ENCODE data around the gene CDX2.
"Not testable (repeated sequence)": the region's sequence is repeated elsewhere in the genome, so short reads cannot be mapped to it uniquely, and the experiment has no call there.

Gene CDX2

DNA sequence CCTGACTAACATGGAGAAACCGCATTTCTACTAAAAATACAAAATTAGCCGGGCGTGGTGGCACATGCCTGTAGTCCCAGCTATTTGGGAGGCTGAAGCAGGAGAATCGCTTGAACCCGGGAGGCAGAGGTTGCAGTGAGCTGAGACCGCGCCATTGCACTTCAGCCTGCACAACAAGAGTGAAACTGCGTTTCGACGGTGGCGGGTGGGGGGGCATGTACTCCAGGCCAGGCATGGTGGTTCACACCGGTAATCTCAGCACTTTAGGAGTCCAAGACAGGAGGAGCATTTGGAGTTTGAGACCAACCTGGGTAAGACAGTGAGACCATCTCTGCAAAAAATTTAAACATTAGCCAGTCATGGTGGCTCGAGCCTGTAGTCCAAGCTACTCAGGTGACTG is 4.9 kb downstream of the CDX2 start:
- not testable (repeated sequence) for DNase-seq

DNA sequence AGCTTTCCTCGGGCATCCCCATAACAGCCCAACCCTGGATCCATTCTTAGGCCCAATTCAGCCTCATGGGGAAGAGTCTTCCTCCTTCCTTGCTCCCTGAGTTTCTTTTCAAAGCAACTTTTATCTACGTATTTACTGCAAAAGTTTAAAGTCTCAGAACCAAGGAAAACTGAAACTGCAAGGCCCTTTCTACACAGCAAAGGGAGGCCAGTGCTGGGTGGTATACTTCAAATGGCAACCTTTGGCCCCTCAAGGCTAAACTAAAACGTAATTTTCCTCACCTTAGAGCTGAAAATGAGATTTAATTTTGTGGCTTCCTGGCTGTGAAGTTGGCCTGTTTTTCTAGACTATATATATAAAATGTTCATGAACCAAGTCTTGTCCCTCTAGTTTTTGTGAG is 5.6 kb downstream of the CDX2 start:
- DNase-seq = no peak

DNA sequence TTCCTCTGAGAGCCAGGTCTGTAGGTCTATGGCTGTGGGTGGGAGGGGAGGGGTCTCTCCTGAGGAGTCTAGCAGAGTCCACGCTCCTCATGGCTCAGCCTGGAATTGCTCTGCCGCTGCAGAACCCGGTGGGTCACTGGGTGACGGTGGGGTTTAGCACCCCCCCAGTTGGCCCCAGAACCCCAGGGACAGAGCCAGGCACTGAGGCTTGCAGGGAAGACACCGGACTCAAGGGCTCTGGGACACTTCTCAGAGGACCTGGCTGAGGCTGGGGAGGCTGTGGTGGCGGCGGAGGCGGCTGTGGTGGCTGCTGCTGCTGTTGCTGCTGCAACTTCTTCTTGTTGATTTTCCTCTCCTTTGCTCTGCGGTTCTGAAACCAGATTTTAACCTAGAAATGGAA is 6.1 kb downstream of the CDX2 start:
- no peak for DNase-seq

DNA sequence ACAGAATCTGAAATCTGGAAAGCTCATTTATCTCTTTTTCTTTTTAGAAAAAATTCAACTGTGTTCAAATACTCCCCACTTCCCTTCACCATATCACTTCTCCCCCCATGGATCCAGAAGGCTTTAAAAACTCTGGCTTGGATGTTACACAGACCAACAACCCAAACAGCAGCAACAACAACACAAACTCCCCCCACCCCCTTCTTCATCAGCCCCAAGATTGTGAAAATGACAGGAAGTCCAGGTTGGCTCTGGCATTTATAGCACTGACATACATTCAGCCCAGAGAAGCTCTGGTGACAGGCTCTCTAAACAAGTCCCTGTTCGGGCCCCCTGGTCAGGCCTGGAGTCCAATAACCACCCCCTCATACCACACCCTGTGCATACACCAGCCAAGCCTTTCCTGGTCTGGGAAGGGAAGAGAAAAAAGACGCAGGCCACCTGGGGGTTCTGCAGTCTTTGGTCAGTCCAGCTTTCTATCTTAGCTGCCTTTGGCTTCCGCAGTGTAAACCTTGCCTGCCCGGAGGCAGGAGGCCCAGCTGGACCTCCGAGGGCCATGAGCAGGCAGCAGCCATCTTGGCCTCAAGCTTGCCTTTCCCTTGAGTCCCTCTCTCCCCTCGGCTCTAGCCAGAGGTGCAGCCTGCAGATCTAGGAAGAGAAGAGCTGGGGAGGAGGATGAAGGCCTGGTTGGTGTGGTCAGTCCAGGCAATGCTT is 6.8 kb downstream of the CDX2 start:
- no peak for DNase-seq

DNA sequence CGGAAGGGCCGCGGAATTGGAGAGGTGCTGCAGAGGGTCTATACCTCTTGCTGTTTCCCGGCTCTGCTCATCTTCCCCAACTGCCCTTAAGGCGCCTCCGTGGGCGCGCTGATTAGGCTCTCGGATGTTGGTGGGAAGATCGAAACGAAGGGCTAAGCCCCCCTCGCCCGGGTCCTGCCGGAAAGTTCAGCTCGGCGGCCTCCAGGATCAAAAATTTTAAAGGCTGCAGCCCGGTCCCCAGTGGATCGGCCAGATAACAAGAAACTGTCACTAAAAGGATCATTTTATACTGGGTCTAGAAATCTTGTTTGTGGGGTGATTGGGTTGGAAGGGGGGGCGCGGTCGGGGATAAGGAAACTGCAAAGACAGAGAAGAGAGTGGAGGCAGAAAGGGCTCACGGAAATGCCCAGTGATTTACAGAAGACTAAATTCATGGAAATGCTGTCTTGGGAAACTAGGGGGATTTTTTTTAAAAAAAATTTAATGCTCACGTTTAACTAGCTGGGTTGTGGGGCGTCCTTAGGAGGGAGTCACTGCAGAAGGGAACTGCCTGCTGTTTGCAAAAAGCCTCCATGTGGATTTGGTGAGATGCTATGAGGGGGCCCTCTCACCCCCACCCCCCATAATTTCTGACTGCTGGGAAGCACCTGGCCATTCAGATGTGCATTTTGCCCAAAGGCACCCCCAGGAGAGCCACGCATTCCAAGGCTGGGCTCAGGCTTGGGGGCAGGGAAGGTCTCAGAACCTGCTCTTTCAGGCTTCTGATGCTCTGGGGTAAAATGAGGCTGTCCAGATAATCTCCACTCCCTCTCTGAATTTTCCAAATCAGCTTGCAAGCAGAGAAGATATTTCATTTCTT is 7.7 kb downstream of the CDX2 start:
- no peak for DNase-seq

DNA sequence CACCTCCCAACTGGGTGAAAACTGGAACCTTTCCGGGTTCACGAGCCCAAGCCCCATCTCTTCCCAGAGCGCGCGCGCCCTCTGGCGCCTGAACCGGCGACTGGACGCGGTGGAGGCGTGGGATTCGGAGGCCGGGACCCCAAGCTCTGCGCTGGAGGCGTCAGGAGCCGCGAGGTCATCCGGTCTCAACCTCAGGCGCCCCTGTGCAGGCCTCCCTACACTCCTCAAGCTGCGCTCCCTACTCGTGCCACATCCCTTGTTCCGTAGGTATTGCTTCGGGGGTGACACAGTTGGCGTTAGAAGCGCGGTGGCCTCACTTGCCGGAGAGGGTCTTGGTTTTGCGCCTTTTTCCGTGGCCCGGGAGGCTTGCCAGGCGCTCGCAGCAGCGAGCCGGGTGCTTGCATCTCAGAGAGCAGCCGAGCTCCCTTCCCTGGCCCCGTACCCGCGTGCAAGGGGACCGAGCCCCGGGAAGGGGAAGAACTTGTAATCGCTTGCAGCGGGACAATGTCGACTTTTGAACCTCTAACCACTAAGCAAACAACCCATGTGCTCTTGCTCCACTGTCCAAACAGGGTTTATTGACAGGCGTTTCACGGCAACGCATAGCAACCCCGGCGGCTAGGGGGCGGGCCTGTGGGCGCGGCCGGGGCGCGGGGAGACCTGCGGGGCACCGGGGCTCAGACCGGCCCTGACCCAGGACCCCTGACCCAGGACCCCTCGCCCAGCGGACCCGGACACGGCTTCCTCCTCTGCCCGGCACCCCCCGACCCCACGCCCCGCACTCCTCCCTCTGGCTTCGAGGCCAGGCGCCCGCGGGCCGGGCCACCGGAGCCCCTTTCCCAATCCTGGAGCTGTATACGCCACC is 8.5 kb downstream of the CDX2 start:
- peak in 1 of 6 experiments; percentile 26 for DNase-seq

DNA sequence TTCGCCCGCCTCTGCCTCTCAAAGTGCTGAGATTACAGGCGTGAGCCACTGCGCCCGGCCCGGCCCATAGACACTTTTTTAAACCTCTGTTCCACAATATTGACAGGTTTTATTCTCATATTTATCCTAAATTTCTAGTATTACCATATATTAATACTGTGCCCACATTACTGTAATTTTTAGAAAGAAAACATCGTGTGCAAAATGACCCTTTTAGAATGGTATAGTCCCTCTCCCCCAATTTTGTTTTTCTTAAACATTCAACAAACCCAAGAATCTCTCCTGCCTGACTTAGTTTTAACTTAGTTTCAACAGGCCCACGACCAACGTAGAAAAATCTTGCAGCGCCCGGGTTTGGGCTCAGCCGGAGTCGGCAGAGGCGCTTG is 9.1 kb downstream of the CDX2 start:
- no peak for DNase-seq

DNA sequence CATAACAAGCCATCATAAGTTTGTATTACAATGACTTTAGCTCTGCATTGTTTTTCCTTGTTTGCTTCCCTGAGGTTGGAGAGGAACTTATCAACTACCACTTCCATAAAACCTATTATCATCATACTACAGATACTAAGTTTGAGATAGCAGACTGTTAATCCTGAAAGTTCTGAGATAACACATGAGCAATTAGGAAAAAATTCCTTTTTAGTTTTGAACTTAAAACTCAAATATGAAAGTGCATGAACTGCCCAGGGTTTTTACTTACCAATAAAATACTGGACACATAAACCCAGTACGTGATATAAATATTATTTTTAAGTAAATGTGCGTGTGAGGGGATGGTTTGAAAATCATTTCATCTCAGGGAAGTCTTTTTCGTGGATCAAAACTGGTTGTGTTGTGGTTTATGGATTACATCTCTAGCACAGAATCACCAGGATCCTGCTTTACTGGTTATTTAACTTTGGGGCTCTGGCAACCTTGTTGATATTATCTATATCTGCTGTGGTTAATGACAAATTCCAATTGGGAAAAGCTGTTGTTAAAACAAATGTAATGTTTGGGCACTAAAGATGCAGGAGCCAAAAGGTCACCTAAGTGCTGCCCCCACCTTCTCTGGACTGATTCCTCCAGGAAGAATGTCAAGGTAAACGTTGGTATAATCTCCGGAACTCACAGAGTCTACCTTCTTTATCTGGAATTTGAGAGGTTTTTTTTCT is 12.4 kb downstream of the CDX2 start:
- DNase-seq = no peak

DNA sequence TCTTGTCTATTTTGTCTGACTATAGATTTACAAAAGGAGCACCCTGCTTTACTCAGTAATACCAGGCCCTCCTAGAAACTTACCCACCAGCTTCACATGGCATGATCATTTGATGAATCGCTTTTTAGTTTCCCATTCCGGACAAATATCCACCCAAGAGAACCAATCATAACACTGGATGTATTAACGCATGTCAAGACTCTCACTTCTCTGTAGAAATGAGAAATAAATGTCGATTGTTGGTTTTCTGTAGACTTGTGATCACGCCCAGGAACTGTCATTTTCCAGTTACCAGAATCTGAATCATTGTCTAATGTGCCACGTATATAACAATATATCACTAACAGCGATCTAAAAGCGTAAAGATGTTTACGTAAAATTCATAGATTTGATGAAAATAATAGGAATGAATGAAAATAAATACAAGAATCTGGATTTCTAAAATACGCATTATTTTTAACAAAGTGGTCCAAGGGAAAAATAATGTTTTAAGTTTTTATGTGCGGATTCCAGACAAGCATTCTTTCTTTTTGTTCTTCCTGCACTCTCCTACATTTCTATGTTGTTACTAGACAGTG is 14.0 kb downstream of the CDX2 start:
- no peak for DNase-seq

DNA sequence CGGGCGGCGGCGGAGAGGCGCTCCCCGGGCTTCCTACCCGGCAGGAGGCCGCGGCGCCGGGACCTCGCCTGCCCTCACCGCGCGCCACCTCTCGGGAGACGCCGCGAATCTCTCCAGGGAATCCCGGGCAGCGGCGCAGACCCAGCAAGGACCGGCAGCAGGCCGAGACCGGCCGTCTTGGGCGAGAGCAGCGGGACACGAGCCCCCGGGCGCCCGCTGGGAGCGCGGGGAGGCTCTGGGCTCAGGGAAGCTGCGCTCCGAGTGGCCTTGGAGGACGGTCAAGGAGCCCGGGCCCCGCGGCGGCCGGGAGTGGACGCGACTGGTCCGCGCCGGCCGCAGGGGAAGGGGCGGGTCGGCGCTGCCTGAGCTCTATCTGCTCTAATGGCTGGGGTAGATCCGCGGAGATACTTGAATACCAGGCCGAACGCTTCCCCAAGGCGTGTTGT is 14.7 kb downstream of the CDX2 start:
- no peak for DNase-seq

DNA sequence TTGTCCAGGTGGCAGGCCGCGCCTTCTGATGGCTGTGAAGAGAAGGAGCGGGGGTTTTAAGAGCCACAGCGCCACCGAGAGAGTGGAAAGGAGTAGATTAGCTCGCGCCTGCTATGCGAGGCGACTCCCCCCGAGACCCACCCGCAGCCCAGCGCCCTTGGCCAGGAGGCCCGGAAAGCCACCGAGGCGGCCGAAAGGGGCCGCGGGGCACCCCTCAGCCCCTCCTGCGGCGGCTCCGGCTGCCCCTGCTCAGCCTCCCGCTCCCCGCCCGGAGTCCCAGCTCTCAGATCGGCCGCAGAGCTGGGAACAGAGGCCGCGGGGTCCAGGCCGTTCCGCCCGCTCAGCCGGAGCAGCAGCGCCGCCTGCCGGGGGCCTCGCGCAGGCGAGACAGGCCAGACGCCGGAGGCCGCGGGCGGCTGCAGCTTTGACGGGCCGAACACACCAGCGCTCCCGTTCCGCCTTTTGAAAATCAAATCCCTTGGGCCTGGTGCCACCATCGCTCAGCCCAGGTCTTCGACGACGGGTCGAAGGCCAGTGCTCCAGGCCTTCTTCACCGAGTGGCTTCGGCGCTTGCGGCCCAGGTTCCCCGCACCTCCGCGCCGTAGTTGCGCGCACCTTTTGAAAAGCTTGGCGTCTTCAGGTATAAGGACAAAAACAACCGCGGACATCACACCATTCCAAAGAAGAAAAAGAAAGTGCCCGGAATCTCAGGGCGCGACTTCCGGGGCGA is 15.3 kb downstream of the CDX2 start:
- DNase-seq = peak in 5 of 6 experiments; percentile 11 to 55 (median 30)

DNA sequence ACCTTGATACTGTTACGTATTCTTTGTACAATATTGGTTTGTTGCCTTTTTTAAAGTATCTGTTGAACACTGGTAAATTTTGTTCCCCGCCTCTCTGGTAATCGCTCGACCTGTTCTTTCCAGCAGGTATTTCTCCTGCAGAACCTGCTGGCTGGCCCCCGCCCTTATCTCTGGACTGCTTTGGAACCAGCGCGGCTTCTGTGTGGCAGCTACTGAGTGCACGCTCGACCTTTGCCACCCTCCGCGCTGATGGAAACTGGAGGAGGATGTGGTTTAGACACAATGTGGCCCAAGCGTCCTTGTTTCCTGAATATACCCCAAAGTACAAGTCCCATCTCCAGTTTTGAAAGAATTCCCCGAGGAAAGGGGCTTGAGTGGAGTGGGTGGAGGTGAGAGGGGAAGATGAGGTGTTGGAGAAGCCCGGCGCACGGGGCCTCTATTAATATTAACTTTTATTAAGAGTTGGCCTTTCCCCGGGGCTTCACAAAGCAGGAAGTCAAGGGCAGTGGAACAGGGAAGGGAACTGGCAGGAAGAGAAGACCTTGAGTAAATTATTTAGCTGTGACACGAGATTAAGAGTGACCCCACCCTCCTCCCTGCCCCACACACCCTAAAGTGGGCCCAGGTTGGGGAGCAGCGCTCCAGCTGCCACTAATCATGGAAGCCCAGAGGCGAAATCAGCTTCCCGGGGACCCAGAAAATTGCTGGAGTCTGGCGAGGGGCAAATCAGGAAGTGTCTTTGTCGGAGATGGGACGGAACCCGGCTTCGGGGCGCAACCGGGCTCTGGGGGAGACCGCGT is 16.0 kb downstream of the CDX2 start:
- no peak for DNase-seq

DNA sequence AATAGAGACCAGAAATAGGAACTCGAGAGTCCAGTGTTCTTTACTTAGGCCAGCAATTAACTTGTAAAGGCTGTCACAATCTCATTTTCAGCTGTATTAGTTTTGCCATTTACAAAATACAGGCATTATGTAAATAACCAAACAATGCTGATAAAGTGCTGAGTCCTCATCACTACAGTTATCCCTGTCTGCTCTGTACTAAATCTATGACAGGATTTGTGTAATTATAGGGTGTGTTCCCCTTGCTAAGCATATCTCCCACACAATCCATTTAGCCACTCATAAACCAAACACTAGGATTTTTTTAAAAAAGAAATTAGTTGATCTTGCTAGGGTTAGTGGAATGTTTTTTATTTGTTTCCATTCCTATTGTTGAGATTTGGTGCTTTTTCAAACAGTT is 26.1 kb downstream of the CDX2 start:
- DNase-seq = no peak

DNA sequence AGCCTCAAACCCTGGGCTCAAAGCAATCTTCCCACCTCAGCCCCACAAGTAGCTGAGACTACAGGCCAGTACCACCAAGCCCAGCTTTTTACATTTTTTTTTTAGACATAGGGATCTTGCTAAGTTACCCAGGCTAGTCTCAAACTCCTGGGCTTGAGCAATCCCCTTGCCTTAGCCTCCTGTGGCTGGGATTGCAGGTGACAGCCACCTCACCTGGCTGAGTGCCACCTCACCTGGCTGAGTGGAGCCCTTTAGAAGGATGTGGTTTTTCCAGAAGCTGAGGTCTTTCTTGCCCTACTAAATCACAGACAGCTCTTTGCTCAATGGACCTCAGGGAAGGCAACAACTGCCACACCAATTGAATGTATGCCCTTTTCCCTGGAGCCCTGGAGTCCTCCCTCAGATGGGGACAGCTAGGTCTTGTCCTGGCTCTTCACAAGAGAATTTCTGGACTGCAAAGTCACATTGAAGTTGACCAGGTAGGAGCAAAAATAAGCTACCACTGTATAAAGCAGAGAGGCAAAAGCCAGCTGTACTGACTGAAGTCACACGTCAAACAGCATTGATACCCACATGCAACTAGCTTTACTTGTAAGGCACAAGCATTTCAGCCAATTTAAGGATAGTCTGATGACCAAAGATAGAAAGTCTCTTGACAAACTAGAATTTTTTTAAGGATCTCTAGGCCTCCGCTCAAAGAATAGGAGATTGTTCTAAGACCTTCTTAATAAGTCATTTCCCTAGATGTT is 35.4 kb downstream of the CDX2 start:
- DNase-seq = no peak

DNA sequence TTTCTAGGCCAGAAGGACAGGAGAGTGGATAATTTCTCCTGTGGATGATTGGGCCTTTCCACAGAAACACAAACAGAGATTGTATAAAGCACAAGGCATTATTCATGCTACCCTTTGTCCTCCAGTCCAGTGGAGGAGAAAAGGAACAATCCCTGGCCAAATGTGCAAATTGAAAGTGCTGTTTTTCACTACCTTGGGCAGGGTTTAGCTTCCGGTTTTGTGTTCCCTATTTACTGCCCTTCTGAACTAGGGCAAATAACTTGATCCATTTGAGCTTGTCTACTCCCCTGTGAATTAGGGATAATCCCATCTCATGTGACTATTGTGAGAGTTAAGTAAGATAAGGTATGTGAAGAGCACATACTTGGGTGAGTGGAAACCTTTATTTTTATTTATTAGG is 36.0 kb downstream of the CDX2 start:
- DNase-seq = no peak

DNA sequence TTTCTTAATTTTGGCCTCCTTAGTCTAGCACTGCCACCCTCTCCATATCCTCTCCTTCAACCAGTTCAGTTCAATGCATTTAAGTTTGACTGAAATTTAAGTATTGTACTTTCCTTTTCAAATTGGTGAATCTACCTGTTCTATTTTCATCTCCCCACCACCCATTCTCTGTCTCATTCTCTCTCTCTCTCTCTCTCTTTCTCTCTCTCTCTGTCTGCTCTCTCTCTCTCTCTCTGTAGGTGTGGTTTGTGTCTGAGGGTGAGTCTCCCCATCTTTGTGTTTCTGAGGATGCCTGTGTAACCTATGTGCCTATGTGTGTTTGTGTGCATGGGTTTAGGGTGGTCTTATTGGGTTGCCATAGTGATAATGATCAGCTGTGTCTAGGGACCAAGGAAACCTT is 39.2 kb downstream of the CDX2 start:
- DNase-seq = no peak

DNA sequence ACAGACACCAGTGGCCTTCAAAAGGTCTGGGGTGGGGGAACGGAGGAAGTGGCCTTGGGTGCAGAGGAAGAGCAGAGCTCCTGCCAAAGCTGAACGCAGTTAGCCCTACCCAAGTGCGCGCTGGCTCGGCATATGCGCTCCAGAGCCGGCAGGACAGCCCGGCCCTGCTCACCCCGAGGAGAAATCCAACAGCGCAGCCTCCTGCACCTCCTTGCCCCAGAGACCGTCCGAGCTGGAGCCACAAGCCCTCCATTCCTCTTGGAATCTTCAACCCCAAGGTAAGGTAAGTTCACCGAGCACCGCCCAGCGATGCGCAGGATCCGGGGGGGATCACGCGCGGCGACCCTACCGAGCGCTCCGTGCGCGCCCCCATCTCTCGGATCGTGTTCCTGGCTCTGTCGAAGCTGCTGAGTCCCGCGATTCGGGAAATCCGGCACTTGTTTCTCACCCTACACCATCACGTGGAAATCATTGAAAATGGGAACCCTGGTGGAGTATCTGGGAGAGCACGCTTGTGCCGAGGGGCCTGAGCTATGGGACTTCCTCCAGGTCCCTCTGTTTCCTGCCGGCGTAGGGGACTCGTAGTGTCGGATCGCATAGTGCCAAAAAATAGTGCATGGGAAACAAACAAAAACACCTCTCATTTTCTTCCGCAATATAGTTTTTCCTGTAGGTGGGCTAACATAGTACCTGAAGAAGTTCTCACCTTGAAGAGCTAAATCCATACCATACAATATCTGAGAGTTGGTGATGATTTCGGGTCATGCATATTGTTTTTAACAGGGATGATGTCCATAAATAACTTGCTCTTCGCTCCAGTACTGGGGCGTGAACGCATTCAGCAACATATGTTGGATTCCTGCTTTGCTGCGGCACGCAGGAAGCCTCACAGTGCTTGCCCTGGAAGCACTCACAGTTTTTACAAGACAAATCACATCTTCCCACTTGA is 40.0 kb downstream of the CDX2 start:
- no peak for DNase-seq

DNA sequence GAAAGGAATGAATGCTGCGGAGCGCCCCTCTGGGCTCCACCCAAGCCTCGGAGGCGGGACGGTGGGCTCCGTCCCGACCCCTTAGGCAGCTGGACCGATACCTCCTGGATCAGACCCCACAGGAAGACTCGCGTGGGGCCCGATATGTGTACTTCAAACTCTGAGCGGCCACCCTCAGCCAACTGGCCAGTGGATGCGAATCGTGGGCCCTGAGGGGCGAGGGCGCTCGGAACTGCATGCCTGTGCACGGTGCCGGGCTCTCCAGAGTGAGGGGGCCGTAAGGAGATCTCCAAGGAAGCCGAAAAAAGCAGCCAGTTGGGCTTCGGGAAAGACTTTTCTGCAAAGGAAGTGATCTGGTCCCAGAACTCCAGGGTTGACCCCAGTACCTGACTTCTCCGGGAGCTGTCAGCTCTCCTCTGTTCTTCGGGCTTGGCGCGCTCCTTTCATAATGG is 40.7 kb downstream of the CDX2 start:
- no peak for DNase-seq

All from stimulated activated naive CD4-positive, alpha-beta T cell (primary cell).